ENCODE data around the gene NBPF4.
"Not testable (repeated sequence)": the region's sequence is repeated elsewhere in the genome, so short reads cannot be mapped to it uniquely, and the experiment has no call there.

NBPF4 gene

DNA sequence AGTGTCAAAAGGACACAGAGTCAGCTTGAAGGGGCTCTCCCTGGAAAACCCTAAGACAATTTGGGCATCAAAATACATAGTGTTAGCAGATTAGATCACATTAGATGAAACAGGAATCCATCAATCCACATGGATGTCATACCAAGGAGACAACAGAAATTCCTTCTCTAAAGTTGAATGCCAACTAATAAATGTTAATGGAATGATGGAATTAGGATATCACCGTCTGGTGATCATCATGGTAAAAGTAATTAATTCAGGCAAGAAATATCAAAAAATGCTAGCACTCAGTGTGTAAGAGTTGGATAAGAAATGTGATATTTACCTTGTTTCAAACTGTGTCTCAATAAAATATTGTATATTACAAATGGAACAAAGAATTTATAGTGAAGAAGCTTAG lies 32.9 kb downstream of the NBPF4 start:
- DNase-seq: no peak

DNA sequence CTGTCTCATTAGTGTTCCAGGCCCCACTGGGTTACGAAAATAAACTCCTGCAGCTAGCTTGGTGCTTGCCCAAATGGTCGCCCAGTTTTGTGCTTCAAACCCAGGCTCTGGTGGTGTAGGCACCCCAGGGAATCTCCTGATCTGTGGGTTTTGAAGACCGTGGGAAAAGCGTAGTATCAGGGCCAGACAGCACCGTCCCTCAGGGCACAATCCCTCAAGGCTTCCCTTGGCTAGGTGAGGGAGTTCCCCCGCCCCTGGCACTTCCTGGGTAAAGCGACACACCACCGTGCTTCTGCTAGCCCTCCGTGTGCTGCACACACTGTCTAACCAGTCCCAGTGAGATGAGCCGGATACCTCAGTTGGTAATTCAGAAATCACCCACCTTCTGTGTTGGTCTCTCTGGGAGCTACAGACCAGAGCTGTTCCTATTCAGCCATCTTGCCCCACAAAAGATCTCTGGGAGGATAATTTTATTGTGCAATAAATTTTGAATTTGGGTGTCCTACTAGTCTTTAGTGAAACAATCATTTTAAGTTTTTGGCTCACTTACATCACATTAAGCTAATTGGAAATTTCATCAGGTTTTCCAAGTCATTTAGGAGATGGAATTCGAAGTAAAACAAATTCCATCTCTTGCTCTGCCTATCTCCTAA lies 34.3 kb downstream of the NBPF4 start:
- DNase-seq: no peak

- no peak for DNase-seq
Observed at GRCh38 chr1:108208724-108209446, 35.0 kb downstream of the NBPF4 start.

- DNase-seq: not testable (repeated sequence)
Observed at GRCh38 chr1:108203582-108203981, 40.3 kb downstream of the NBPF4 start.

DNA sequence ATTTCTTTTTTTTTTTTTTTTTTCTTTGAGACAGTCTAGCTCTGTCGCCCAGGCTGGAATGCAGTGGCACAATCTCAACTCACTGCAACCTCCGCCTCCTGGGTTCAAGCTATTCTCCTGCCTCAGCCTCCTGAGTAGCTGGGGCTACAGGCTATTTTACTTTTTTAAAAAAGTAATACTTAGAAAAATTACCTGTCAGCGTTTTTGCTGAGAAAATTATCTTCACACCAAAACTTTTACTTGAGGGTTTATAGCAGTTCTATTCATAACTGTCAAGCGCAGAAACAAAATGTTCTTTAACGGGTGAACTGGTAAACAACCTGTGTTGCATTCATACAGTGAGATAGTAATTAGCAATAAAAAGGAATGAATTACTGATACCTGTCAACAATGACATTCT lies 42.2 kb downstream of the NBPF4 start:
- no peak for DNase-seq

- peak; percentile 64 for DNase-seq
Observed at GRCh38 chr1:108200687-108201051, 43.2 kb downstream of the NBPF4 start.

- peak; percentile 84 for DNase-seq
Observed at GRCh38 chr1:108199781-108200686, 43.8 kb downstream of the NBPF4 start, which contains the start of gene SLC25A24. TSS of gene SLC25A24 (minus strand) at chr1:108200343. CDS start at chr1:108200138, 205 bp downstream.

- DNase-seq: peak; percentile 7
Observed at GRCh38 chr1:108199201-108199691, 44.6 kb downstream of the NBPF4 start.

DNA sequence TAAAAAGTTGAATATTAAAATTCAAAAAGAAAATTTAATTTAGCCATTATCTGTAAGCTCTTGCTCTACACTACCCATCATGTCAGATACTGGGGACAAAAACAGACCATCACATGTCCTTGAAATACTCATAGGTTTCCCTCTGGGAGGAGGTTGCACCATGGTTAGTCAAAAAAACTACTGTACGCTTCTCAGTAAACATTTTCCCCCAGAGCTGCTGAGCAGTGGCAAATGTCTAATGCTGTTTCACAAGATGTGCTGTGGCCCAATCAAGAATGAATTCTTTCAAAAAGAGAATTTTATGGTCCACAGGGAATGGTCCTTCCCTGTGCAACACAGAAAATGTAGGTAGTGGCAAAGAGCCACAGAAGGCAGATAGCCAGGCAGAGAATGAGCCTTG lies 49.8 kb downstream of the NBPF4 start:
- no peak for DNase-seq

GRCh38 chr1:108193333-108193732 lies 50.5 kb downstream of the NBPF4 start:
- DNase-seq: no peak

GRCh38 chr1:108192581-108192980 lies 51.3 kb downstream of the NBPF4 start:
- no peak for DNase-seq

DNA sequence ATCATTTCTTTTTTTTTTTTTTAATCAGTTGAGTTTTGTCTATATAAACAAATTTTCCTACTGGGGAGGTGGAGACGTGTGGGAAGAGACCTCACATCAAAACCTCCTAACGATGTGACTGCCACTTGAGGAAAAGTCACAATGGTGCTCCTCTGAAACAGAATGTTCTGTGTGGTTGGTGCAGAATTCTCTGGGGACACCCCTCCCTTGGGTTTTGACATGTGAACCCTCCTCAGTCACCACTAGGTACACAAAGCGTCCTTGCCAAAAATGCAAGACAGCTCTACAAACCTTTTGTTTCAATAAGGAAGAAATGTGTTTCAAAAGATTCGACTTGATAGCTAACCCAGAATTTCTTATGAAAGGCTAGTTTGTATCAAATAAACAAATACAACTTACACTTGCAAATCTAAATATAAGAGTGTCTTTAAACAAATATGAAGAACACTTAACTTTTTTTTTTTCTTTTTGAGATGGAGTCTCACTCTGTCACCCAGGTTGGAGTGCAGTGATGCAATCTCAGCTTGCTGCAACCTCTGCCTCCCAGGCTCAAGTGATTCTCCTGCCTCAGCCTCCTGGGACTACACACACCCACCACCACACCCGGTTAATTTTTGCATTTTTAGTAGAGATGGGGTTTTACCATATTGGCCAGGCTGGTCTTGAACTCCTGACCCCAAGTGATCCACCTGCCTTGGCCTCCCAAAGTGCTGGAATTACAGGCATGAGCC lies 53.0 kb downstream of the NBPF4 start:
- DNase-seq: no peak

DNA sequence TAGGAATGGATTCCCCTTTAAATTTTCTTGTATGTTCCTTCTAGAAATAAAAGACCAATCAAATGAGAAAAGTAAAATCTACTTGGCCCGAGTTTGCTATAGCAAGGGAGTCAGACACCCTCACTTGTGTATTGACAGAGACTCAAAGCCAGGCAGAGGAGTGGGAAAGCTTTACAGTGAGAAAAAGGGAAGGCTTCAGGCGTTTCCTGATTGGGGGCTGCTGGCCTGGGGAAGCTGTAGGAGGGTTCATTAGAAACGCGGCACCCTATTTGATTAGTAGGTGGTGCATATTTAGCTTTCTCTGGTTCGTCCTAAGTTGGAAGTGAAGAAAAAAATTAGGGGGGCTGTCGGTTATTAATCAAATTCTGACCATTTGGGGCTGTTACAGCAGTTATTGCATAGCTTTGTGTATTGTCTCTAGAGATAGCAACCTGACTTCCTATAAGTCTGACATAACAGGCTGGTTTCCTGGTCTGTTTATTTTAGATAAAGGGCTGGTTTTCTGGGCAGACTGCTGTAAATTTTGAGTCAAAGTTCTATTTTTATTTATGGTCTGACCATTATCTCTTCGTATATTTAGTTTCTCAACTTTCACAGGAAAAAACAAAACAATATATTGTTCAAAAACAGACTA lies 53.8 kb downstream of the NBPF4 start:
- DNase-seq: no peak

DNA sequence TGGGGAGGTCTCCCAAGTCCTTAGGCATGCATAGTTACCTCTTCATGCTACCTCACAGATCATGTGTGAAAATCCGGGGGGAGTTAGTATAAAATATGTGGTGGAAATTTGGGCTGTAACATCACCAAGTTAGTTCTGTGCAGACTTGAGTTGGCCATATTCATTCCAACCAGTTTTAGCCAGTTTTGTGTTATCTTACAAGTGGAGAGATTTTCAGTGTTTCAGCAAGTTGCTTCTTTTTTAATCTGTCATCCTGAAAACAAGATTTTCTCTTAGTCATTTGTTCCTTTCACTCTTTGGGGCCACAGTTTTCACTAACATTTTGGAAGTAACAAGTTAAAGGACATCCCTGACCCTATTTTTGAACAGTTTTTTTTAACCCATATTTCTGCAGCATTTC lies 55.1 kb downstream of the NBPF4 start:
- peak; percentile 35 for DNase-seq

DNA sequence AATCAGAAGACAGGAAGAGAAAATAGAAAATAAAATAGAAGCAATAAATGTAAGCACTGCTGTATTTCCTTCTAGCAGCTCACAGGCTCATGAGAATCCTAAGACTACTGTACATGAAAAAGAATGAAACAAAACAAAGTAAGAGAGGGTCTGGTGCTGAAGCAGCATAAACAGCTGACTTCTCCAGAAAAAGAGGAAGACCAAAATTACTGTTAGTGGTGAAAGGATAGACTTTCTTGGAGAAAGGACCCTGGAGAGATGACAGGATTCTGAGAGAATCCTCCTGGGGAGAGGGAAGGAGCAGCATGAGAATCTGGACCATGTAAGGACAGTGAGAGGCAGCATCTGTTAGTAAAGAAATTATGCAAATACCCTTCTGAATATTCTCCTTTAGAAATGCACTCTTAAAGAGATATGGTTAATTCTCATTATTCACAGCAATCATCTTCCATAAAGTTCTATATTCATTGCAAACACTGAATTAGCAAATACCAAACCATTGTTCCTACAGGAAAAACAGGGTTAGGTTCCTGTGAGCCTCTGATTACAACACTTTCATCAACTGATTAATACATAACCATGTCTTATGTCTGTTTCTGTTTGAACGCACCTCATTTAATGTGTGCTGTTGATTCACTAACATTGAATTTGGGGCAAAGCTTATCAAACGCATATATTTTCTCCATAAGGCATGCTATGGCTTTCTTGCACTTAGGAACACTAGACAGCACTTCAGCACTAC lies 60.7 kb downstream of the NBPF4 start:
- no peak for DNase-seq

DNA sequence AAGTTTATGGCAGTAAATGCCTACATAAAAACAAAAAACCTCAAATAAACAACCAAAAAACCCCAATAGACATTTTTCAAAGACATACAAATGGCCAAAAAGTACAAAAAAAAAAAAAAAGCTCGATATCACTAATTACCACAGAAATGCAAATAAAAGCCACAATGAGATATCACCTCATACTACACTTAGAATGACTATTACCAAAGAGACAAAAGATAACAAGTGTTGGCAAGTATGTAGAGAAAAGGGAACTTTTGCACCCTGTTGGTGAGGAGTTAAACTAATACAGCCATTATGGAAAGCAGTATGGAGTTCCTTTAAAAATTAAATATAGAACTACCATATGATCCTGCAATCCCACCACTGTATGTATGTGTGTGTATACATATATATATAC lies 64.9 kb downstream of the NBPF4 start:
- DNase-seq: no peak
